ENCODE measurements around the gene AGMO.

- TF ChIP-seq CTCF (IDR thresholded peaks at IDR 0.05) (no peak), POLR2A (IDR thresholded peaks at IDR 0.05) (no peak)
Measured at GRCh38 chr7:15315678-15316077, 246.1 kb downstream of the AGMO start.
